HG02759 (cell line): ENCODE results near the gene RNF114.

Experiments
- ATAC-seq: cut with Tn5 transposase; IDR thresholded peaks from one replicate; pipeline ENCODE4 v1.9.1; 2021; ENCODE audit warnings: mild to moderate bottlenecking, moderate library complexity; ENCODE audit not compliant: unreplicated experiment

Gene RNF114

GRCh38 chr20:49904440-49905214 is 31.6 kb upstream of the RNF114 start:
- ATAC-seq: no peak

- no peak for ATAC-seq
These were observed 30.6 kb upstream of the RNF114 start for GRCh38 chr20:49905415-49906091.

GRCh38 chr20:49906101-49906604 is 30.0 kb upstream of the RNF114 start:
- ATAC-seq: no peak

GRCh38 chr20:49906615-49907154 is 29.5 kb upstream of the RNF114 start:
- no peak for ATAC-seq

- no peak for ATAC-seq
These were observed 28.6 kb upstream of the RNF114 start for GRCh38 chr20:49907405-49908257.

GRCh38 chr20:49908258-49908565 is 28.0 kb upstream of the RNF114 start:
- ATAC-seq: no peak

GRCh38 chr20:49909499-49910339 is 26.5 kb upstream of the RNF114 start:
- ATAC-seq: no peak

- no peak for ATAC-seq
These were observed 25.9 kb upstream of the RNF114 start for GRCh38 chr20:49910340-49910706.

GRCh38 chr20:49913399-49914047 is 22.7 kb upstream of the RNF114 start:
- no peak for ATAC-seq

- ATAC-seq: peak; percentile 3
These were observed 21.7 kb upstream of the RNF114 start for GRCh38 chr20:49914310-49915117.

GRCh38 chr20:49915118-49915379 is 21.1 kb upstream of the RNF114 start:
- ATAC-seq: no peak

GRCh38 chr20:49915380-49916145 is 20.6 kb upstream of the RNF114 start, which contains the start of gene SPATA2:
Gene SPATA2 (minus strand): TSS chr20:49915529. CDS start chr20:49908490, 7,039 bp downstream.
- peak; percentile 88 for ATAC-seq

- no peak for ATAC-seq
These were observed 19.8 kb upstream of the RNF114 start for GRCh38 chr20:49916146-49917002.

- no peak for ATAC-seq
These were observed 17.8 kb upstream of the RNF114 start for GRCh38 chr20:49918446-49918845.

GRCh38 chr20:49919009-49919408 is 17.2 kb upstream of the RNF114 start:
- no peak for ATAC-seq

GRCh38 chr20:49919461-49919860 is 16.7 kb upstream of the RNF114 start:
- no peak for ATAC-seq

GRCh38 chr20:49924247-49924646 is 11.9 kb upstream of the RNF114 start:
- no peak for ATAC-seq
